Transverse colon (tissue), 4 donors: ENCODE measurements around the gene CCT5. TPM values are rescaled to one million over a fixed set of nuclear protein-coding genes. Genes with fewer than 3 reads are reported as not detected.

Experiments used
- DNase-seq: peaks from one replicate; pipeline ENCODE4 v3.0.0-alpha.2; 2019
- H3K27ac ChIP-seq, 4 donors: fragments of 200-600 bp; sonication (generic); 2 replicates each; pipeline ENCODE4 v1.5.1; 2016 to 2018; ENCODE audit warnings: inconsistent platforms in 4 of 4
- H3K27me3 ChIP-seq: fragments of 200-600 bp; sonication (generic); 2 replicates; pipeline ENCODE4 v1.5.1; 2017; ENCODE audit warnings: inconsistent platforms
- H3K36me3 ChIP-seq, 4 donors: fragments of 200-600 bp; sonication (generic); 2 replicates each; pipeline ENCODE4 v1.5.1; 2017 to 2019; ENCODE audit warnings: inconsistent platforms in 4 of 4
- H3K4me1 ChIP-seq, 4 donors: fragments of 200-600 bp; sonication (generic); 2 replicates each; pipeline ENCODE4 v1.5.1; 2017 to 2020; ENCODE audit warnings: inconsistent platforms in 4 of 4
- H3K4me3 ChIP-seq, 4 donors: fragments of 200-600 bp; sonication (generic); 1 replicate in 1 of 4; 2 replicates in 3 of 4; pipeline versions ENCODE4 v1.5.1 to v1.6.1; 2017 to 2019; ENCODE audit warnings: inconsistent platforms in 4 of 4
- H3K9me3 ChIP-seq, 2 donors: fragments of 200-600 bp; sonication (generic); 2 replicates each; pipeline ENCODE4 v1.5.1; 2017 to 2019; ENCODE audit warnings: inconsistent platforms in 2 of 2
- CTCF ChIP-seq, 5 experiments: fragments of 200-600 bp in 3 of 5; fragments of 450-650 bp in 2 of 5; sonication (generic) in 3 of 5; IDR thresholded peaks; 1 replicate in 2 of 5; 2 replicates in 3 of 5; pipeline ENCODE4 v1.5.1; 2016 to 2017; ENCODE audit warnings: antibody characterized with exemption in 5 of 5, inconsistent platforms in 3 of 5, mild to moderate bottlenecking in 2 of 5, moderate library complexity in 1 of 5
- EP300 ChIP-seq: sonication (generic); formaldehyde crosslinking; IDR thresholded peaks from one replicate; pipeline ENCODE4 v1.6.1; 2017; ENCODE audit warnings: antibody characterized with exemption, low read depth
- POLR2A ChIP-seq: fragments of 450-650 bp; IDR thresholded peaks from one replicate; pipeline ENCODE4 v1.6.1; 2016; ENCODE audit warnings: antibody characterized with exemption, mild to moderate bottlenecking, moderate library complexity
- POLR2AphosphoS5 ChIP-seq, 3 donors: sonication (generic); formaldehyde crosslinking; IDR thresholded peaks; one replicate each; pipeline ENCODE4 v1.6.1; 2016; ENCODE audit warnings: antibody characterized with exemption in 3 of 3
- WGBS, 2 donors: methylation state at CpG; one replicate each; pipeline ENCODE4 v1.1.5; 2018; ENCODE audit warnings: low coverage in 1 of 2; 5-methylcytosine and 5-hydroxymethylcytosine counted together
- in situ Hi-C, 4 donors: fragments of 200-750 bp; cut with MboI; loops; one replicate each; pipeline versions ENCODE4 v1.15.0 to v1.15.1; 2017; ENCODE audit warnings: low sequenced_read_pairs in 3 of 4, low pct_ligation_motif_present in 1 of 4, low pct_unique_long_range_greater_than_20kb in 1 of 4
- intact Hi-C: fragments of 100-400 bp; cut with DNase I; formaldehyde crosslinking; loops from one replicate; pipeline ENCODE4 v1.15.1; 2023; ENCODE audit warnings: low total_unique reads
- total RNA-seq, 4 donors: library from RNA; depleted of rRNA; stranded (reverse); fragments of >200 nt; gene quantifications; one replicate each; pipeline ENCODE4 v1.1.0, GENCODE V29; 2016

The CCT5 gene
- total RNA-seq, 4 donors from 2014 or later, result 29.1 to 129 (median 76.5) TPM

GRCh38 chr5:10227379-10227778 is 22.7 kb upstream of the CCT5 start:
- H3K36me3 ChIP-seq, result no peaks in the 10 kb centered on the region
- in situ Hi-C loops, result no loop called here
- no peaks in the 10 kb centered on the region for H3K9me3 ChIP-seq
- no peak for DNase-seq
- intact Hi-C loops, result no loop called here
- 79 to 89% methylated on average over 6 to 7 of the region's 7 CpGs for WGBS, 2 donors
- H3K27me3 ChIP-seq, result no peaks in the 10 kb centered on the region
- no peak overlapping the region for H3K27ac ChIP-seq
- TF ChIP-seq POLR2A, result no peak
- no peak for TF ChIP-seq EP300
- no peak for TF ChIP-seq POLR2AphosphoS5 (IDR thresholded peaks at IDR 0.05)
- TF ChIP-seq CTCF (IDR thresholded peaks at IDR 0.05), result no peak
- no peaks in the 10 kb centered on the region for H3K4me1 ChIP-seq
- no peak overlapping the region for H3K4me3 ChIP-seq

GRCh38 chr5:10228288-10228687 is 21.8 kb upstream of the CCT5 start:
- no peak for DNase-seq
- 93 to 94% methylated on average over 1 of the region's 1 CpG for WGBS, 2 donors
- Histone ChIP-seq H3K4me1 (no peaks in the 10 kb centered on the region), H3K4me3 (no peak overlapping the region), H3K27me3 (no peaks in the 10 kb centered on the region), H3K9me3 (no peaks in the 10 kb centered on the region), H3K27ac (no peak overlapping the region), H3K36me3 (no peaks in the 10 kb centered on the region)
- TF ChIP-seq CTCF (IDR thresholded peaks at IDR 0.05), result no peak
- no peak for TF ChIP-seq POLR2AphosphoS5 (IDR thresholded peaks at IDR 0.05)
- TF ChIP-seq POLR2A, result no peak
- no peak for TF ChIP-seq EP300
- in situ Hi-C loops, result no loop called here
- intact Hi-C loops, result no loop called here

- no peak for DNase-seq
- intact Hi-C loops, result no loop called here
- Histone ChIP-seq H3K27ac (no peak overlapping the region), H3K36me3 (no peaks in the 10 kb centered on the region), H3K9me3 (no peaks in the 10 kb centered on the region), H3K27me3 (no peaks in the 10 kb centered on the region), H3K4me1 (no peaks in the 10 kb centered on the region), H3K4me3 (no peak overlapping the region)
- in situ Hi-C loops, result no loop called here
- WGBS, 2 donors, result 88 to 91% methylated on average over 5 to 11 of the region's 11 CpGs
- TF ChIP-seq POLR2A, result no peak
These were observed 20.6 kb upstream of the CCT5 start for GRCh38 chr5:10229306-10230048.

GRCh38 chr5:10232386-10232785 is 17.7 kb upstream of the CCT5 start:
- no peak for TF ChIP-seq EP300
- TF ChIP-seq CTCF (IDR thresholded peaks at IDR 0.05), result no peak
- TF ChIP-seq POLR2AphosphoS5 (IDR thresholded peaks at IDR 0.05), result no peak
- no peak for TF ChIP-seq POLR2A
- Histone ChIP-seq H3K27me3 (no peaks in the 10 kb centered on the region), H3K4me3 (no peak overlapping the region), H3K4me1 (no peaks in the 10 kb centered on the region), H3K27ac (no peak overlapping the region), H3K36me3 (peaks cover 0 to 8% (median 0%) of the 10 kb centered on the region in 4 donors), H3K9me3 (no peaks in the 10 kb centered on the region)
- in situ Hi-C loops, result no loop called here
- intact Hi-C loops, result no loop called here
- 95 to 97% methylated on average over 5 to 9 of the region's 9 CpGs for WGBS, 2 donors
- DNase-seq, result no peak

GRCh38 chr5:10233011-10233410 is 17.1 kb upstream of the CCT5 start:
- no peak for DNase-seq
- 83 to 100% methylated on average over 1 to 7 of the region's 7 CpGs for WGBS, 2 donors
- in situ Hi-C loops, result no loop called here
- Histone ChIP-seq H3K4me3 (no peak overlapping the region), H3K36me3 (peaks cover 0 to 8% (median 0%) of the 10 kb centered on the region in 4 donors), H3K4me1 (no peaks in the 10 kb centered on the region), H3K9me3 (no peaks in the 10 kb centered on the region), H3K27me3 (no peaks in the 10 kb centered on the region), H3K27ac (no peak overlapping the region)
- TF ChIP-seq POLR2A (no peak), CTCF (IDR thresholded peaks at IDR 0.05) (no peak), EP300 (no peak), POLR2AphosphoS5 (IDR thresholded peaks at IDR 0.05) (no peak)
- intact Hi-C loops, result no loop called here
